HCT116 (cell line): ENCODE results near the gene FBXW8. TPM values are rescaled to one million over a fixed set of nuclear protein-coding genes. Genes with fewer than 3 reads are reported as not detected.

ENCODE experiments used
- ATAC-seq: fragments of 200-7000 bp; cut with Tn5 transposase; 2 replicates; pipeline ENCODE4 v1.9.1; 2020; ENCODE audit warnings: mild to moderate bottlenecking, moderate library complexity
- BruUV-seq: library from RNA; stranded (reverse); fragments of 400-500 nt; replicated peaks from 2 replicates; lab custom pipeline; 2021; lab: Mats Ljungman, UMichigan
- CTCF ChIA-PET: fragments of 300-600 bp; sonication (Branson Sonifier 250); formaldehyde crosslinking; loops from one replicate; lab custom pipeline; 2021; ENCODE audit warnings: antibody characterized with exemption; lab: Charles Lee
- POLR2A ChIA-PET: fragments of 300-600, 350-600 bp; sonication (Branson Sonifier 250); formaldehyde crosslinking; loops from one replicate; lab custom pipeline; 2021; ENCODE audit warnings: antibody characterized with exemption; lab: Charles Lee
- RAD21 ChIA-PET, 2 experiments: fragments of 300-600 bp; sonication (Branson Sonifier 250); formaldehyde crosslinking; loops; one replicate each; lab custom pipeline; 2023; ENCODE audit warnings: low total read pairs in 2 of 2; ENCODE audit not compliant: uncharacterized antibody in 2 of 2, unreplicated experiment in 2 of 2, low non-redundant PET in 1 of 2; lab: Charles Lee
- DNase-seq: peaks from one replicate; pipeline ENCODE4 v3.0.0-alpha.2; 2010; ENCODE audit warnings: low read depth, low spot score
- H2AFZ ChIP-seq: fragments of 200-600 bp; shearing (Covaris generic), sonication (generic); 2 replicates; pipeline ENCODE4 v1.6.1; 2017; ENCODE audit warnings: low read depth, mixed run types, mixed read lengths, antibody characterized with exemption, low read length; ENCODE audit not compliant: poor library complexity, severe bottlenecking
- H3K27ac ChIP-seq: 2 replicates; pipeline ENCODE4 v1.5.1; 2012; ENCODE audit warnings: low read depth, low read length
- H3K27me3 ChIP-seq: fragments of 200-600 bp; sonication (generic); 2 replicates; pipeline ENCODE4 v1.6.1; 2016; ENCODE audit warnings: mixed run types, low read length, mixed read lengths; ENCODE audit not compliant: insufficient read depth
- H3K36me3 ChIP-seq, 2 experiments: fragments of 200-500 bp in 1 of 2; fragments of 200-600 bp in 1 of 2; sonication (Bioruptor generic) in 1 of 2; sonication (generic) in 1 of 2; 2 replicates each; pipeline versions ENCODE4 v1.5.1 to v1.6.1; 2014 to 2016; ENCODE audit warnings: low read length in 2 of 2, inconsistent platforms in 1 of 2, mixed read lengths in 1 of 2, mixed run types in 1 of 2; ENCODE audit not compliant: insufficient read depth in 2 of 2, control insufficient read depth in 1 of 2
- H3K4me1 ChIP-seq, 2 experiments: fragments of 200-600 bp in 1 of 2; sonication (generic) in 1 of 2; 2 replicates each; pipeline versions ENCODE4 v1.5.1 to v1.6.1; 2012 to 2017; ENCODE audit warnings: low read length in 2 of 2, inconsistent platforms in 1 of 2, mild to moderate bottlenecking in 1 of 2, mixed read lengths in 1 of 2, mixed run types in 1 of 2, moderate library complexity in 1 of 2; ENCODE audit not compliant: insufficient read depth in 2 of 2, control insufficient read depth in 1 of 2
- H3K4me2 ChIP-seq: fragments of 200-600 bp; sonication (generic); 2 replicates; pipeline ENCODE4 v1.6.1; 2017; ENCODE audit warnings: mixed run types, low read length, mixed read lengths
- H3K4me3 ChIP-seq, 2 experiments: fragments of 200-600 bp in 1 of 2; sonication (generic) in 1 of 2; replicated peaks in 1 of 2; 2 replicates each; pipeline ENCODE4 v1.5.1; 2011 to 2016; ENCODE audit warnings: low read length in 2 of 2, control low read depth in 1 of 2, low read depth in 1 of 2, mild to moderate bottlenecking in 1 of 2, mixed read lengths in 1 of 2, mixed run types in 1 of 2
- H3K79me2 ChIP-seq: fragments of 200-600 bp; sonication (generic); 2 replicates; pipeline ENCODE4 v1.6.1; 2017; ENCODE audit warnings: mild to moderate bottlenecking, mixed run types, low read length, moderate library complexity, mixed read lengths; ENCODE audit not compliant: insufficient read depth
- H3K9ac ChIP-seq: fragments of 200-600 bp; sonication (generic); 2 replicates; pipeline ENCODE4 v1.6.1; 2016; ENCODE audit warnings: low read length, mixed read lengths
- H3K9me2 ChIP-seq: fragments of 200-600 bp; sonication (generic), shearing (Covaris generic); 2 replicates; pipeline ENCODE4 v1.6.1; 2017; ENCODE audit warnings: mixed run types, mild to moderate bottlenecking, moderate library complexity; ENCODE audit not compliant: insufficient read depth
- H3K9me3 ChIP-seq, 2 experiments: fragments of 200-500 bp in 1 of 2; fragments of 200-600 bp in 1 of 2; sonication (Bioruptor generic) in 1 of 2; sonication (generic) in 1 of 2; 2 replicates each; pipeline ENCODE4 v1.6.1; 2014 to 2017; ENCODE audit warnings: low read length in 2 of 2, mixed read lengths in 2 of 2, inconsistent platforms in 1 of 2, low read depth in 1 of 2, mild to moderate bottlenecking in 1 of 2, mixed run types in 1 of 2, moderate library complexity in 1 of 2; ENCODE audit not compliant: control insufficient read depth in 1 of 2, insufficient read depth in 1 of 2
- H4K20me1 ChIP-seq: fragments of 200-600 bp; sonication (generic), shearing (Covaris generic); 2 replicates; pipeline ENCODE4 v1.6.1; 2017; ENCODE audit warnings: mixed run types, mild to moderate bottlenecking, moderate library complexity; ENCODE audit not compliant: insufficient read depth
- EGR1 ChIP-seq: IDR thresholded peaks from 2 replicates; pipeline ENCODE4 v1.6.1; 2012; ENCODE audit warnings: low read depth
- EZH2phosphoT487 ChIP-seq: fragments of 200-600 bp; IDR thresholded peaks from 2 replicates; pipeline ENCODE4 v1.6.1; 2018; ENCODE audit warnings: antibody characterized with exemption, borderline replicate concordance
- POLR2A ChIP-seq: IDR thresholded peaks from 2 replicates; pipeline ENCODE4 v1.7.0; 2011; ENCODE audit warnings: borderline replicate concordance; ENCODE audit not compliant: insufficient read depth, insufficient read length; ENCODE audit errors: extremely low read depth
- SIN3A ChIP-seq: IDR thresholded peaks from 2 replicates; pipeline ENCODE4 v1.6.1; 2012; ENCODE audit warnings: low read depth
- SP1 ChIP-seq: IDR thresholded peaks from 2 replicates; pipeline ENCODE4 v1.6.1; 2012; ENCODE audit warnings: low read depth
- TCF7L2 ChIP-seq: IDR thresholded peaks from 2 replicates; pipeline ENCODE4 v1.7.0; 2011; ENCODE audit warnings: borderline replicate concordance, inconsistent platforms; ENCODE audit not compliant: insufficient read depth, insufficient read length; ENCODE audit errors: extremely low read depth
- ZFX ChIP-seq: fragments of 450-650 bp; IDR thresholded peaks from 2 replicates; pipeline ENCODE4 v1.6.1; 2017
- intact Hi-C: fragments of 100-400 bp; cut with micrococcal nuclease; formaldehyde crosslinking; loops from 2 replicates; pipeline ENCODE4 v1.10.0; 2022
- total RNA-seq: library from RNA; stranded (reverse); gene quantifications from one replicate; pipeline ENCODE4 v1.2.1, GENCODE V29; 2021; ENCODE audit not compliant: unreplicated experiment
- TF ChIP-seq, protein P1 (sequence below): IDR thresholded peaks from 2 replicates; pipeline ENCODE4 v1.6.1; 2012

Gene FBXW8
- total RNA-seq, 1 experiment from 2014 or later: 14.6 TPM

- H3K9me3 ChIP-seq: no peaks in the 10 kb centered on the region
- no peak for DNase-seq
- H4K20me1 ChIP-seq: no peaks in the 10 kb centered on the region
- TF ChIP-seq SP1: no peak
- no peak for TF ChIP-seq SIN3A
- TF ChIP-seq EGR1: no peak
- TF ChIP-seq POLR2A: no peak
- TF ChIP-seq TCF7L2: no peak
- TF ChIP-seq EZH2phosphoT487: no peak
- no peaks in the 10 kb centered on the region for H3K9me2 ChIP-seq
- H3K36me3 ChIP-seq: no peaks in the 10 kb centered on the region
- H3K9ac ChIP-seq: no peak overlapping the region
- CTCF ChIA-PET: no interaction called here
- no peak overlapping the region for H3K27ac ChIP-seq
- RAD21 ChIA-PET: no interaction called here
- POLR2A ChIA-PET: no interaction called here
- no peaks in the 10 kb centered on the region for H3K4me1 ChIP-seq
- intact Hi-C loops: no loop called here
- H3K4me2 ChIP-seq: no peak overlapping the region
- no peak overlapping the region for H3K4me3 ChIP-seq
- no peaks in the 10 kb centered on the region for H3K27me3 ChIP-seq
- no peaks in the 10 kb centered on the region for H3K79me2 ChIP-seq
- no peak for ATAC-seq
- H2AFZ ChIP-seq: no peak overlapping the region
- BruUV-seq: no TSS peak
These were observed 153.3 kb downstream of the FBXW8 start for GRCh38 chr12:117064049-117064448.

GRCh38 chr12:117064596-117064995 lies 153.8 kb downstream of the FBXW8 start:
- DNase-seq (no peak), ATAC-seq (no peak)
- H3K4me1 ChIP-seq: no peaks in the 10 kb centered on the region
- no peak overlapping the region for H3K4me2 ChIP-seq
- no peaks in the 10 kb centered on the region for H4K20me1 ChIP-seq
- POLR2A ChIA-PET: no interaction called here
- no peaks in the 10 kb centered on the region for H3K36me3 ChIP-seq
- no peaks in the 10 kb centered on the region for H3K79me2 ChIP-seq
- no peak overlapping the region for H3K9ac ChIP-seq
- TF ChIP-seq ZFX (no peak), EGR1 (no peak)
- TF ChIP-seq, protein P1, sequence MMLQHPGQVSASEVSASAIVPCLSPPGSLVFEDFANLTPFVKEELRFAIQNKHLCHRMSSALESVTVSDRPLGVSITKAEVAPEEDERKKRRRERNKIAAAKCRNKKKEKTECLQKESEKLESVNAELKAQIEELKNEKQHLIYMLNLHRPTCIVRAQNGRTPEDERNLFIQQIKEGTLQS: no peak
- TF ChIP-seq, all 23 proteins: peak for 0
- CTCF ChIA-PET: no interaction called here
- Histone ChIP-seq H2AFZ (no peak overlapping the region), H3K27me3 (no peaks in the 10 kb centered on the region), H3K9me2 (no peaks in the 10 kb centered on the region), H3K27ac (no peak overlapping the region), H3K4me3 (no peak overlapping the region), H3K9me3 (no peaks in the 10 kb centered on the region)
- no TSS peak for BruUV-seq
- intact Hi-C loops: no loop called here
- RAD21 ChIA-PET: no interaction called here
